Fibroblast of lung (primary cell): ENCODE results near the gene RNF10. TPM values are rescaled to one million over a fixed set of nuclear protein-coding genes. Genes with fewer than 3 reads are reported as not detected.
"Not testable (repeated sequence)": the region's sequence is repeated elsewhere in the genome, so short reads cannot be mapped to it uniquely, and the experiment has no call there.

Experiments used
- DNase-seq, 2 donors: peaks; one replicate each; pipeline versions ENCODE4 v3.0.0 to v3.0.0-alpha.2; 2010; ENCODE audit warnings: low read depth in 2 of 2
- H2AFZ ChIP-seq: 2 replicates; pipeline ENCODE4 v1.5.1; 2012; ENCODE audit warnings: low read length, control low read depth, inconsistent platforms
- H3K27ac ChIP-seq: 2 replicates; pipeline ENCODE4 v1.5.1; 2011; ENCODE audit warnings: low read length, control low read depth; ENCODE audit not compliant: insufficient read depth
- H3K27me3 ChIP-seq: 2 replicates; pipeline ENCODE4 v1.5.1; 2011; ENCODE audit warnings: mild to moderate bottlenecking, low read length; ENCODE audit not compliant: control insufficient read depth, insufficient read depth
- H3K36me3 ChIP-seq: 2 replicates; pipeline ENCODE4 v1.5.1; 2011; ENCODE audit warnings: low read length; ENCODE audit not compliant: control insufficient read depth, insufficient read depth
- H3K4me1 ChIP-seq: 2 replicates; pipeline ENCODE4 v1.5.1; 2011; ENCODE audit warnings: low read length; ENCODE audit not compliant: control insufficient read depth, insufficient read depth; ENCODE audit errors: extremely low read depth
- H3K4me2 ChIP-seq: 2 replicates; pipeline ENCODE4 v1.5.1; 2011; ENCODE audit warnings: low read length, control low read depth; ENCODE audit not compliant: insufficient read depth; ENCODE audit errors: extremely low read depth
- H3K4me3 ChIP-seq, 4 experiments: fragments of 200-600 bp in 1 of 4; sonication (generic) in 1 of 4; replicated peaks in 1 of 4; 2 replicates each; pipeline ENCODE4 v1.5.1; 2011 to 2016; ENCODE audit warnings: low read length in 4 of 4, low read depth in 3 of 4, mild to moderate bottlenecking in 3 of 4, control low read depth in 2 of 4, inconsistent platforms in 1 of 4, mixed read lengths in 1 of 4; ENCODE audit not compliant: insufficient read depth in 1 of 4; ENCODE audit errors: control extremely low read depth in 1 of 4
- H3K79me2 ChIP-seq: 2 replicates; pipeline ENCODE4 v1.5.1; 2012; ENCODE audit warnings: mild to moderate bottlenecking, low read length, inconsistent platforms; ENCODE audit not compliant: control insufficient read depth, insufficient read depth
- H3K9ac ChIP-seq: 2 replicates; pipeline ENCODE4 v1.5.1; 2011; ENCODE audit warnings: mild to moderate bottlenecking, low read length, control low read depth; ENCODE audit not compliant: insufficient read depth
- H3K9me3 ChIP-seq: 2 replicates; pipeline ENCODE4 v1.5.1; 2012; ENCODE audit warnings: low read depth, low read length; ENCODE audit not compliant: control insufficient read depth, insufficient read depth
- H4K20me1 ChIP-seq: 2 replicates; pipeline ENCODE4 v1.5.1; 2011; ENCODE audit warnings: low read length; ENCODE audit not compliant: control insufficient read depth, insufficient read depth; ENCODE audit errors: extremely low read depth
- CTCF ChIP-seq, 2 donors: IDR thresholded peaks in 1 of 2; conservative IDR thresholded peaks in 1 of 2; 1 replicate in 1 of 2; 2 replicates in 1 of 2; pipeline ENCODE4 v1.5.1; 2011 to 2012; ENCODE audit warnings: low read length in 2 of 2, control low read depth in 1 of 2, inconsistent platforms in 1 of 2, low read depth in 1 of 2, mild to moderate bottlenecking in 1 of 2
- EZH2 ChIP-seq: IDR thresholded peaks from 2 replicates; pipeline ENCODE4 v1.5.1; 2012; ENCODE audit warnings: low read length, control low read depth, mild to moderate bottlenecking; ENCODE audit errors: missing control alignments
- polyA plus RNA-seq, 2 donors: library from polyadenylated mRNA; depleted of rRNA in 1 of 2; stranded (reverse) in 1 of 2; unstranded in 1 of 2; fragments of >200 nt; gene quantifications; 2 replicates each; pipeline ENCODE4 v1.2.1, GENCODE V29; 2011 to 2012; ENCODE audit warnings: missing spikeins in 1 of 2
- total RNA-seq: library from RNA; depleted of rRNA; stranded (reverse); fragments of >200 nt; gene quantifications from 2 replicates; pipeline ENCODE4 v1.2.1, GENCODE V29; 2014

The RNF10 gene
- total and polyA plus RNA-seq, 2 donors (not counting 1 experiment from before 2014, with no cell fraction given) = 174 to 184 TPM

- no peak overlapping the region for H2AFZ ChIP-seq
- no peak overlapping the region for H3K4me3 ChIP-seq
- H3K36me3 ChIP-seq = no peaks in the 10 kb centered on the region
- H3K27ac ChIP-seq = no peak overlapping the region
- H3K9ac ChIP-seq = no peak overlapping the region
- DNase-seq = peak; percentile 31 to 33
- peaks cover 5% of the 10 kb centered on the region for H3K27me3 ChIP-seq
- H4K20me1 ChIP-seq = no peaks in the 10 kb centered on the region
- no peaks in the 10 kb centered on the region for H3K4me1 ChIP-seq
- TF ChIP-seq EZH2 = no peak
- no peaks in the 10 kb centered on the region for H3K79me2 ChIP-seq
- no peaks in the 10 kb centered on the region for H3K9me3 ChIP-seq
- H3K4me2 ChIP-seq = no peak overlapping the region
These were observed 64.7 kb downstream of the RNF10 start for GRCh38 chr12:120598674-120599463.

- Histone ChIP-seq H3K4me1 (no peaks in the 10 kb centered on the region), H2AFZ (no peak overlapping the region), H3K4me2 (no peak overlapping the region), H3K27ac (no peak overlapping the region), H3K9me3 (no peaks in the 10 kb centered on the region), H3K4me3 (no peak overlapping the region), H3K9ac (no peak overlapping the region), H4K20me1 (no peaks in the 10 kb centered on the region), H3K36me3 (no peaks in the 10 kb centered on the region), H3K27me3 (peaks cover 5% of the 10 kb centered on the region), H3K79me2 (no peaks in the 10 kb centered on the region)
- TF ChIP-seq CTCF (conservative IDR thresholded peaks at IDR 0.05 in 1 of 2, IDR thresholded peaks at IDR 0.05 in 1 of 2; ENCODE audit: low read depth in 1 of 2, low read length in 2 of 2) = no peak
- no peak for TF ChIP-seq EZH2
- DNase-seq = no peak
These were observed 65.8 kb downstream of the RNF10 start for GRCh38 chr12:120599672-120600552.

DNA sequence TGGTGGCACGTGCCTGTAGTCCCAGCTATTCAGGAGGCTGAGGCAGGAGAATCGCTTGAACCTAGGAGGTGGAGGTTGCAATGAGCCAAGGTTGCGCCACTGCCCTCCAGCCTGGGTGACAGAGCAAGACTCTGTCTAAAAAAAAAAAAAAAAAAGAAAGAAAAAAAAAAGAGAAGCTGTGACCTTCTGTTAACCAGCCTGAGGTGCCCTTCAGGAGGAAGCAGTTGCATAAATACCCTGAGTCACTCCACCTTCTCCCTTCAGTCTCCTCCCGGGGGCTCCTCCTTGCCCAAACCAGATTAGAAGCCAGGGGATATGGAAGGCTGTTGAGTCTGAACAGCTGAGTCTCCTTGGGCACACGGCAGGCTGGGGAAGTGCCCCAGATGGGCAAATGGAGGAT lies 68.3 kb downstream of the RNF10 start:
- H3K27me3 ChIP-seq, H3K4me1 ChIP-seq, H3K27ac ChIP-seq: not testable (repeated sequence)

More for the DNA sequence above, 68.3 kb downstream of the RNF10 start:
- not testable (repeated sequence) for H2AFZ ChIP-seq, H3K4me3 ChIP-seq, DNase-seq, H3K4me2 ChIP-seq, H3K9ac ChIP-seq, H3K9me3 ChIP-seq, H3K36me3 ChIP-seq, H3K79me2 ChIP-seq, H4K20me1 ChIP-seq
